K562 (cell line): ENCODE measurements around the gene COL1A1. TPM values are rescaled to one million over a fixed set of nuclear protein-coding genes. Genes with fewer than 3 reads are reported as not detected.
A peak's percentile ranks its signal among the peaks of the same experiment; 100 is the strongest.

Source experiments
- ATAC-seq: fragments of 200-7000 bp; cut with Tn5 transposase; 3 replicates; pipeline ENCODE4 v1.9.1; 2020; ENCODE audit warnings: moderate library complexity
- BruUV-seq: library from RNA; stranded (reverse); fragments of 400-500 nt; replicated peaks from 2 replicates; lab custom pipeline; 2021; lab: Mats Ljungman, UMichigan
- CTCF ChIA-PET: fragments of 300-600 bp; formaldehyde crosslinking; extraction: SDS; loops from one replicate; lab custom pipeline; 2021; ENCODE audit warnings: low intra/inter-chr PET ratio; lab: Yijun Ruan, JAX
- POLR2A ChIA-PET: fragments of 300-600, 350-650 bp; sonication (Branson Sonifier 250); formaldehyde crosslinking; extraction: SDS; loops from one replicate; lab custom pipeline; 2021; ENCODE audit warnings: antibody characterized with exemption, inconsistent platforms; lab: Yijun Ruan, JAX
- DNase-seq, 4 experiments: peaks; one replicate each; pipeline versions ENCODE4 v3.0.0 to v3.0.0-alpha.2; 2011 to 2018; ENCODE audit warnings: low spot score in 3 of 4, mixed read lengths in 3 of 4; ENCODE audit errors: extremely low read depth in 1 of 4
- FAIRE-seq: peaks from 2 replicates; lab custom pipeline; 2011; peaks lifted over from hg19 to GRCh38; lab: Jason Lieb, UNC
- H2AFZ ChIP-seq: 2 replicates; pipeline ENCODE4 v1.6.0; 2011; ENCODE audit warnings: low read depth, low read length, control low read depth, inconsistent platforms
- H3K27ac ChIP-seq: fragments of 200-600 bp; 3 replicates; pipeline ENCODE4 v1.8.0; 2011; ENCODE audit warnings: low read depth, mild to moderate bottlenecking, control low read depth, inconsistent platforms, low read length, moderate library complexity, mixed read lengths; ENCODE audit errors: extremely low read depth
- H3K27me3 ChIP-seq, 2 experiments: fragments of 300-600 bp in 1 of 2; 2 replicates in 1 of 2; 3 replicates in 1 of 2; pipeline versions ENCODE4 v1.6.0 to v1.8.0; 2011; ENCODE audit warnings: inconsistent platforms in 2 of 2, low read length in 2 of 2, mild to moderate bottlenecking in 1 of 2, mixed read lengths in 1 of 2, moderate library complexity in 1 of 2; ENCODE audit not compliant: control insufficient read depth in 2 of 2, insufficient read depth in 2 of 2
- H3K36me3 ChIP-seq: fragments of 300-600 bp; 3 replicates; pipeline ENCODE4 v1.8.0; 2011; ENCODE audit warnings: mild to moderate bottlenecking, low read length, inconsistent platforms; ENCODE audit not compliant: control insufficient read depth, insufficient read depth
- H3K4me1 ChIP-seq, 2 experiments: fragments of 200-600 bp in 1 of 2; replicated peaks in 1 of 2; 2 replicates in 1 of 2; 3 replicates in 1 of 2; pipeline versions ENCODE4 v1.5.1 to v1.8.0; 2011; ENCODE audit warnings: inconsistent platforms in 2 of 2, low read length in 2 of 2, mild to moderate bottlenecking in 1 of 2, mixed read lengths in 1 of 2, moderate library complexity in 1 of 2; ENCODE audit not compliant: control insufficient read depth in 2 of 2, insufficient read depth in 2 of 2
- H3K4me2 ChIP-seq: 2 replicates; pipeline ENCODE4 v1.6.1; 2011; ENCODE audit warnings: low read length, control low read depth, inconsistent platforms, mixed read lengths; ENCODE audit not compliant: insufficient read depth
- H3K4me3 ChIP-seq: fragments of 200-600 bp; sonication (generic), shearing (Covaris generic); 2 replicates; pipeline ENCODE4 v1.5.1; 2016; ENCODE audit warnings: control low read depth, inconsistent platforms
- H3K79me2 ChIP-seq: fragments of 200-600 bp; 3 replicates; pipeline ENCODE4 v1.8.0; 2011; ENCODE audit warnings: low read length, inconsistent platforms; ENCODE audit not compliant: control insufficient read depth, insufficient read depth
- H3K9ac ChIP-seq, 2 experiments: 2 replicates each; pipeline versions ENCODE4 v1.6.0 to v1.6.1; 2011; ENCODE audit warnings: low read depth in 2 of 2, low read length in 2 of 2, control low read depth in 1 of 2, inconsistent platforms in 1 of 2, mild to moderate bottlenecking in 1 of 2, mixed read lengths in 1 of 2; ENCODE audit not compliant: insufficient read depth in 1 of 2
- H3K9me1 ChIP-seq: one replicate; pipeline ENCODE4 v1.6.0; 2011; ENCODE audit warnings: inconsistent platforms, mild to moderate bottlenecking, low read length, moderate library complexity; ENCODE audit not compliant: control insufficient read depth, insufficient read depth
- H3K9me3 ChIP-seq: replicated peaks from 2 replicates; pipeline ENCODE4 v1.5.1; 2011; ENCODE audit warnings: low read depth, low read length, inconsistent platforms; ENCODE audit not compliant: control insufficient read depth, insufficient read depth
- H4K20me1 ChIP-seq: replicated peaks from 2 replicates; pipeline ENCODE4 v1.6.1; 2011; ENCODE audit warnings: low read length, inconsistent platforms, mixed read lengths; ENCODE audit not compliant: control insufficient read depth, insufficient read depth
- CBFA2T3 ChIP-seq: fragments of 450-650 bp; IDR thresholded peaks from 2 replicates; pipeline ENCODE4 v1.6.1; 2017
- CTBP1 ChIP-seq: fragments of 450-650 bp; IDR thresholded peaks from 2 replicates; pipeline ENCODE4 v1.6.1; 2016; ENCODE audit warnings: borderline replicate concordance
- FOSL1 ChIP-seq: fragments of 200-800 bp; sonication (Bioruptor generic); conservative IDR thresholded peaks from 2 replicates; pipeline ENCODE4 v1.6.1; 2016; ENCODE audit warnings: missing genetic modification characterization, missing compliant biosample characterization
- JUND ChIP-seq, 2 experiments: IDR thresholded peaks; 2 replicates in 1 of 2; 3 replicates in 1 of 2; pipeline ENCODE4 v1.6.1; 2011; ENCODE audit warnings: borderline replicate concordance in 2 of 2, low read depth in 2 of 2, low read length in 2 of 2, improper control_type of control experiment in 1 of 2, missing biosample characterization in 1 of 2, missing genetic modification characterization in 1 of 2, missing genetic modification reagents in 1 of 2
- KAT2B ChIP-seq: IDR thresholded peaks from one replicate; pipeline ENCODE4 v1.6.1; 2012; ENCODE audit warnings: low read depth, mild to moderate bottlenecking, control low read depth, inconsistent platforms, low read length, moderate library complexity
- MAZ ChIP-seq, 2 experiments: fragments of 450-650 bp in 1 of 2; sonication (generic) in 1 of 2; formaldehyde crosslinking; IDR thresholded peaks in 1 of 2; conservative IDR thresholded peaks in 1 of 2; 2 replicates each; pipeline versions ENCODE4 v1.4.0 to v1.5.0; 2020; ENCODE audit warnings: mild to moderate bottlenecking in 1 of 2, missing genetic modification reagents in 1 of 2
- MED1 ChIP-seq: sonication (generic); formaldehyde crosslinking; IDR thresholded peaks from 2 replicates; pipeline ENCODE4 v1.8.1; 2023; ENCODE audit warnings: missing genetic modification reagents, borderline replicate concordance
- MTA1 ChIP-seq: fragments of 450-650 bp; IDR thresholded peaks from 2 replicates; pipeline ENCODE4 v1.6.1; 2017; ENCODE audit warnings: borderline replicate concordance
- NBN ChIP-seq: fragments of 450-650 bp; IDR thresholded peaks from 2 replicates; pipeline ENCODE4 v1.6.1; 2016; ENCODE audit warnings: low read depth, mild to moderate bottlenecking
- NCOA1 ChIP-seq: fragments of 450-650 bp; IDR thresholded peaks from 2 replicates; pipeline ENCODE4 v1.6.1; 2016; ENCODE audit warnings: low read depth
- NR4A1 ChIP-seq, 2 experiments: fragments of 250-450 bp in 1 of 2; fragments of 450-650 bp in 1 of 2; sonication (Bioruptor Pico) in 1 of 2; IDR thresholded peaks; 2 replicates each; pipeline versions ENCODE4 v1.4.0 to v1.6.1; 2016 to 2020; ENCODE audit warnings: mild to moderate bottlenecking in 2 of 2, missing compliant biosample characterization in 1 of 2, missing genetic modification characterization in 1 of 2, moderate library complexity in 1 of 2
- PHB2 ChIP-seq: fragments of 450-650 bp; IDR thresholded peaks from 2 replicates; pipeline ENCODE4 v1.6.1; 2017; ENCODE audit warnings: low read depth
- PKNOX1 ChIP-seq: fragments of 450-650 bp; IDR thresholded peaks from 2 replicates; pipeline ENCODE4 v1.6.1; 2016
- SRSF1 ChIP-seq: fragments of 200-400 bp; formaldehyde crosslinking; IDR thresholded peaks from 2 replicates; pipeline ENCODE4 v1.6.1; 2017; ENCODE audit warnings: mild to moderate bottlenecking, low read depth, low read length, moderate library complexity
- TRIM25 ChIP-seq: fragments of 450-650 bp; IDR thresholded peaks from 2 replicates; pipeline ENCODE4 v1.7.0; 2016; ENCODE audit warnings: borderline replicate concordance
- ZBTB12 ChIP-seq: fragments of 250-450 bp; sonication (Bioruptor Pico); IDR thresholded peaks from 2 replicates; pipeline ENCODE4 v1.4.0; 2020
- ZFP36 ChIP-seq: fragments of 150-350 bp; IDR thresholded peaks from 2 replicates; pipeline ENCODE4 v1.6.1; 2018; ENCODE audit warnings: low read length, low read depth; ENCODE audit not compliant: partially characterized antibody
- ZNF121 ChIP-seq: sonication (generic); formaldehyde crosslinking; conservative IDR thresholded peaks from 2 replicates; pipeline ENCODE4 v1.8.0; 2022; ENCODE audit warnings: missing genetic modification reagents
- ZNF444 ChIP-seq: fragments of 250-450 bp; sonication (Bioruptor Pico); IDR thresholded peaks from 2 replicates; pipeline ENCODE4 v1.4.0; 2020; ENCODE audit warnings: mild to moderate bottlenecking, moderate library complexity
- WGBS: fragments of 100-300 bp; shearing (Covaris generic); methylation state at CpG from one replicate; pipeline ENCODE4 v1.1.6; 2016; ENCODE audit warnings: low coverage, mixed read lengths; ENCODE audit not compliant: insufficient coverage; ENCODE audit errors: missing lambda C conversion rate; 5-methylcytosine and 5-hydroxymethylcytosine counted together
- in situ Hi-C: fragments of 300-500 bp; cut with MboI; formaldehyde crosslinking; loops from 4 replicates; pipeline ENCODE4 v1.15.0; 2018; ENCODE audit warnings: inconsistent platforms, mixed read lengths
- intact Hi-C: fragments of 100-400 bp; cut with micrococcal nuclease; formaldehyde crosslinking; loops from 2 replicates; pipeline ENCODE4 v1.14.2; 2022
- polyA plus RNA-seq, 8 experiments: library from polyadenylated mRNA; depleted of rRNA in 4 of 8; stranded (reverse) in 5 of 8; unstranded in 3 of 8; fragments of >200 nt; fragmentation: Nextera tagmentation in 2 of 8; fragmentation: Illumina TruSeq in 1 of 8; extraction: Ambion mirVana in 2 of 8; extraction: Trizol in 1 of 8; gene quantifications; 2 replicates each; pipeline versions ENCODE4 v1.2.1 to v1.2.3, GENCODE V29; 2011 to 2014; ENCODE audit warnings: inconsistent platforms in 1 of 8, missing spikeins in 1 of 8
- total RNA-seq, 7 experiments: library from RNA; depleted of rRNA in 6 of 7; stranded (reverse); fragments of >200 nt in 6 of 7; fragmentation: Illumina TruSeq in 2 of 7; extraction: Trizol in 2 of 7; gene quantifications; 2 replicates each; pipeline versions ENCODE4 v1.2.1 to v1.2.3, GENCODE V29; 2011 to 2021; ENCODE audit warnings: low replicate concordance in 1 of 7

The COL1A1 gene
- total and polyA plus RNA-seq, 9 of the 15 experiments (the other 6 are each of a cell fraction or from before 2014, with no cell fraction given): 0.04 to 3.4 (median 0.18) TPM

- POLR2A ChIA-PET: interaction anchor here (0.9 kb wide), 1 partner anchor 30 kb away, joined by 4 read pairs; no protein-coding TSS in a partner anchor
- in situ Hi-C loops: loop anchor here (5.0 kb wide), 1 partner anchor 64 kb away; the partner anchor contains the start of gene TMEM92
- peak; percentile 88 for TF ChIP-seq NCOA1
- peak; percentile 96 for TF ChIP-seq CTBP1
- no peak for TF ChIP-seq ZNF444
- TF ChIP-seq PHB2: peak; percentile 91
- peak; percentile 56; the same call in 1 of the 2 replicates for TF ChIP-seq ZBTB12 (CRISPR knock-in tag)
- TF ChIP-seq KAT2B: no peak
- TF ChIP-seq MTA1: peak; percentile 91
- TF ChIP-seq NBN: peak; percentile 95
- TF ChIP-seq TRIM25: no peak
- TF ChIP-seq MAZ (CRISPR knock-in tag; conservative IDR thresholded peaks at IDR 0.05 in 1 of 2, IDR thresholded peaks at IDR 0.05 in 1 of 2): peak; percentile 76 to 78
- peak; percentile 82 for TF ChIP-seq JUND (IDR thresholded peaks at IDR 0.05; ENCODE audit: borderline replicate concordance, low read depth, low read length)
- TF ChIP-seq JUND (tag; IDR thresholded peaks at IDR 0.05; ENCODE audit: borderline replicate concordance, low read depth, low read length): peak; percentile 69; the same call in 2 of the 3 replicates
- peak; percentile 98 for TF ChIP-seq PKNOX1
- peak; percentile 99 for TF ChIP-seq CBFA2T3
- no peak for TF ChIP-seq NR4A1 (CRISPR knock-in tag; IDR thresholded peaks at IDR 0.05)
- peak; percentile 92 for TF ChIP-seq NR4A1 (tag; IDR thresholded peaks at IDR 0.05)
- peak; percentile 53 for TF ChIP-seq FOSL1 (tag)
- TF ChIP-seq ZFP36: peak; percentile 100
- no peak for TF ChIP-seq SRSF1
- no peak for TF ChIP-seq ZNF121 (CRISPR knock-in tag)
- TF ChIP-seq MED1 (CRISPR knock-in tag): no peak
These were observed 7.2 kb upstream of the COL1A1 start for GRCh38 chr17:50208611-50209061.

More at GRCh38 chr17:50208611-50209061, 7.2 kb upstream of the COL1A1 start:
- H3K36me3 ChIP-seq: no peaks in the 10 kb centered on the region
- FAIRE-seq: peak; percentile 99
- no peaks in the 10 kb centered on the region for H3K79me2 ChIP-seq
- no peak overlapping the region for H3K4me3 ChIP-seq
- CTCF ChIA-PET: interaction anchor here (0.9 kb wide), 1 partner anchor 8 kb away, joined by 3 read pairs; no protein-coding TSS in a partner anchor
- peak overlapping the region; percentile 63 for H3K27ac ChIP-seq
- peaks cover 58 to 65% of the 10 kb centered on the region in 2 experiments for H3K4me1 ChIP-seq
- no peaks in the 10 kb centered on the region for H3K9me1 ChIP-seq
- peaks cover 0 to 4% of the 10 kb centered on the region in 2 experiments; a peak in 1 of 5 replicates for H3K27me3 ChIP-seq
- no TSS peak for BruUV-seq
- H2AFZ ChIP-seq: peak overlapping the region; percentile 71
- H3K9ac ChIP-seq: peak overlapping the region in 1 of 2 experiments; percentile 39; a peak in 1 of 4 replicates
- 0% methylated on average over 3 of the region's 3 CpGs for WGBS
- intact Hi-C loops: loop anchor here (2.0 kb wide), 1 partner anchor 270 kb away; the partner anchor contains the start of gene RSAD1
- no peaks in the 10 kb centered on the region for H3K9me3 ChIP-seq
- ATAC-seq: peak; percentile 82
- peak; percentile 91 to 96 (median 92) for DNase-seq
- H3K4me2 ChIP-seq: peak overlapping the region; percentile 65
- no peaks in the 10 kb centered on the region for H4K20me1 ChIP-seq
